COR-L47 (cell line): ENCODE measurements around the gene PCYT1A.
"Not testable (repeated sequence)": the region's sequence is repeated elsewhere in the genome, so short reads cannot be mapped to it uniquely, and the experiment has no call there.

ENCODE experiments used
- DNase-seq: peaks from one replicate; lab custom pipeline; 2025; lab: John Stamatoyannopoulos, UW

PCYT1A gene

GRCh38 chr3:196192524-196193051 is 94.9 kb downstream of the PCYT1A start:
- no peak for DNase-seq

GRCh38 chr3:196192036-196192523 is 95.4 kb downstream of the PCYT1A start:
- no peak for DNase-seq

- no peak for DNase-seq
These were observed 97.8 kb downstream of the PCYT1A start for GRCh38 chr3:196189566-196190347.

- peak; percentile 71 for DNase-seq
These were observed 100.6 kb downstream of the PCYT1A start for GRCh38 chr3:196186651-196187573.

- DNase-seq: no peak
These were observed 102.6 kb downstream of the PCYT1A start for GRCh38 chr3:196184881-196185280.

GRCh38 chr3:196184169-196184432 is 103.4 kb downstream of the PCYT1A start:
- not testable (repeated sequence) for DNase-seq

- DNase-seq: peak; percentile 56
These were observed 106.4 kb downstream of the PCYT1A start for GRCh38 chr3:196181127-196181546.

- no peak for DNase-seq
These were observed 107.2 kb downstream of the PCYT1A start for GRCh38 chr3:196180346-196180745.
